Measurements from ENCODE around the gene MINDY4B.

The MINDY4B gene

GRCh38 chr3:150905339-150905738, at the start of gene MINDY4B:
Gene MINDY4B (minus strand): TSS chr3:150905439. CDS start chr3:150905439, 0 bp downstream.
- no peak for DNase-seq (ENCODE audit: low read depth, low spot score)
- H3K27ac ChIP-seq = no peak within 1 kb of the TSS

DNA sequence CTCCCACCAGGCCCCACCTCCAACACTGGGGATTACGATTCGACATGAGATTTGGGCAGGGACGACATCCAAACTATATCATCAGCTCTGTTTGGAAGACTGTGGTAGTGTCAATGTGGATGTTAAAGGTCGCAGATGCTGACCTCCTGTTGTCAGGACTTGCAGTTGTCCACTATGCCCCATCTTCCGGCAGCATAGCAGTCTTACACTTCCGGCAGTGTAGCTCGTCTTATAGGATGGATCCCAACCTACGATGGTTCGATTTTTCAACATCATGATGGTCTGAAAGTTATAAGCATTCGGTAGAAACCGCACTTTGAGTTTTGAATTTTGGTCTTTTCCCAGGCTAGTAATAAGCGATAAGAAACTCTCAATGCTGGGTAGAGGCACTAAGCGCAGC, 46.7 kb upstream of the MINDY4B start:
- DNase-seq (ENCODE audit: low read depth, low spot score) = no peak
- no peak overlapping the region for H3K27ac ChIP-seq

DNA sequence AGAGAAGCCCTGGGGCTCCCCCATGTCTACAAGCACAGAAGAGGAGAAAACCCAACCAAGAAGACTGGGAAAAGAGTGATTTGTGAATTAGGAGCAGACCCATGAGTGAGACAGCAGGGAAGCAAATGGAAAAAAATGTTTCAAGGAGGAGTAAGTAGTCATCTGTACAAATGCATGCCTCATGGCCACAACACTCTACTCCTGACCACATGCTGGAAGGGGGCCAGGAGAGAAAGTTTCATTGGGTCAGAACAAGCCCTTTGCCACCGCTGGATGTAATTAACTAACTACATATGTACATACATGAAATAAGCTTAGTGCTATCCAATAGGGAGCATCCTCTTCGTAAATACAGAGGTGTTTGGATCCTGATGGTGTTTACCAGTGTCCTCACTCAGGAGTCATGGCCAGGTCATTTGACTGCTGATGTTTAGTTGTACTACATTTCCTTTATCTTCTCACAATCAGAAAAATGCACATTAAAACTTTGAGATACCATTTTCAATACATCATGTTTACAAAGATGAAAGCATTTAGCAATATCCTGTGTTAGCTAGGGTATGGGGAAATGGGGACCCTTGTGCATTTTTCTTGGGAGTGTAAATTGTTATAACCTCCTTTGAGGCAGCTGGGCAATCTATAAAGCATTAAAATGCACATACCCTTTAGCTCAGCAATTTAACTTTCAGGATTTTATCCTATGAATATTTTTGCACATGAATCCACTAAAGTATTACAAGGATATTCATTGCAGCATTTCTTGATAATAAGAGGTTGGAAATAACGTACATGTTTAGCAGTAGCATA, 40.2 kb upstream of the MINDY4B start:
- DNase-seq (ENCODE audit: low read depth, low spot score) = peak; percentile 31
- H3K27ac ChIP-seq = no peak overlapping the region

GRCh38 chr3:150942221-150942620, 37.0 kb upstream of the MINDY4B start:
- no peak overlapping the region for H3K27ac ChIP-seq
- no peak for DNase-seq (ENCODE audit: low read depth, low spot score)

- no peak overlapping the region for H3K27ac ChIP-seq
- no peak for DNase-seq (ENCODE audit: low read depth, low spot score)
Measured at GRCh38 chr3:150936693-150937092, 31.5 kb upstream of the MINDY4B start.

GRCh38 chr3:150933473-150933995, 28.3 kb upstream of the MINDY4B start:
- no peak overlapping the region for H3K27ac ChIP-seq
- no peak for DNase-seq (ENCODE audit: low read depth, low spot score)

DNA sequence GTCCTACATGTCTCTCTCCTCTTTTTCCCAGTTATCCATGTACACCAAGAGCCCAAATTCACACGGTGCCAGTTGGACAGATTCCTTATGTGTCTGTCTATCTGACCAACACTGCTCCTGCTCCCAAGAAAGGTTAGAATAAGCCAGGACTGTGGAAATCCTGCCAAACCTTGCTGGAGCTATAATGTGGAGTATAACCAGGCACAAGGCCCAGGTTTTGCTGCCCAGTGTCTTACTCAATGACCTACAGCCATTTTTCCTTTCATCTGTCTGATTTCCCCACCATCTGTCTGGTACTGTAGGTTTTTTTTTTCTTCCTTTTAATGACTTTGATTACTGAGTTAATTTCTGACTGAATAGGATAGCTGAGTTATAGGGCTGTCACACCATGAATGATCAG, 26.5 kb upstream of the MINDY4B start:
- no peak for DNase-seq (ENCODE audit: low read depth, low spot score)
- H3K27ac ChIP-seq = no peak overlapping the region

DNA sequence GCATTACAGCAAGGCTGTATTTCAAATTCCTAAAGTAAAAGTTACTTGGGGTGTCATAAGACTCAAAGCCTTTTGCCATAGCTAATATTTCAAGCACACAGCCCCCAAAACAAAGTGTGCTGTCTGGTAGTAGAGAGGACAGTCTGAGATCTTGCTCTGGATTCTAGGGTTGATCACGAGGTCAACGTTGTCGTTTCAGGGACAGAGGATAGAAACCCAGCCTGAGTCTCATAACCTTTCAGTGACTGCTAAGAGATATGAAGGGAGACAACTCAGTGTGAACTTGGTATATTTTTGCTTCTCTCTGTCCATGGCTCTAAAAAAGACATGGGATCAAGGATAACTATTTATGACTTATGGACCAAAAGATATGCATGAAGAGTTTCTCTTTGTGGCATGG, 25.6 kb upstream of the MINDY4B start:
- H3K27ac ChIP-seq = no peak overlapping the region
- no peak for DNase-seq (ENCODE audit: low read depth, low spot score)

DNA sequence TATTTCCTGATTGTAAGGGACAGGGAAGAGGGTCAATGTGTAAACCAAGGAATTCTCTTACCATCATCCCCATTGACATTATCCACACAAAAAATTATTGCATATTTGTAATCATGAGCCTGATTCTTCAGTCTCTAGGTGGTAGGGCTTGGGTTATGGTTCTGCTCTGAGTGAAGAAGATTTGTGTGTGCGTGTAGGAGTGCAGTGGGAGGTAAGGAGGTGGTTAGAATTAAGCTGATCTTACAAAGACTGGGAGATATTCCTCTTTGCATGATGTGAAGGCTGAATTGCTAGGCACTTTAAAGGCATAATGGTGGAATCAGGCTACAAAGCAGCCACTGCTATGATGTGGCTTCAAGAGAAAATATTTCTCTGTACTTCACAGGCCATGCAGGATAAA, 23.0 kb upstream of the MINDY4B start:
- no peak overlapping the region for H3K27ac ChIP-seq
- no peak for DNase-seq (ENCODE audit: low read depth, low spot score)

- DNase-seq (ENCODE audit: low read depth, low spot score) = no peak
- H3K27ac ChIP-seq = no peak overlapping the region
Measured at GRCh38 chr3:150926328-150926727, 21.1 kb upstream of the MINDY4B start.

DNA sequence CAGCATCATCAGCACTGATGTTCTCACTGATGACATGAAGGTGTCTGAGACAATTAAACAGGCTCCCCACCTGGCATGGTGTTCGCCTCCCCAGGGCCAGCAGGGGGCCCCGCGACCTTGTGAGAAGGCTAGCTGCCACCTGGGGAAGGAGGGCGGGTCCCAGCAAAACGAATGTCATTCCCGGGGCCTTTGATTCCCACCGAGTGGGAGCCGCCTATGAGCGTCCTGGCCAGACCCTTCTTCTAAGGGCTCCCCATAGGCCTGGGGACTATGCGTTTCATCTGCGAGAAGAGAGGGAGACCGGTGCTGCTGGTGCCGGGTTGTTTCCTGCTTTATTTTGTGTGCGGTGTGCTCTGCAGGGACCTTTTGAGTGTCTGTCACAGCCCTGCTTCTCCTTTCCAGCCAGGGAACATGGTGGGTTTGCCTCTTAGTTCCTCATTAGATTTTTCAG, 20.5 kb upstream of the MINDY4B start:
- DNase-seq (ENCODE audit: low read depth, low spot score) = no peak
- H3K27ac ChIP-seq = no peak overlapping the region

DNA sequence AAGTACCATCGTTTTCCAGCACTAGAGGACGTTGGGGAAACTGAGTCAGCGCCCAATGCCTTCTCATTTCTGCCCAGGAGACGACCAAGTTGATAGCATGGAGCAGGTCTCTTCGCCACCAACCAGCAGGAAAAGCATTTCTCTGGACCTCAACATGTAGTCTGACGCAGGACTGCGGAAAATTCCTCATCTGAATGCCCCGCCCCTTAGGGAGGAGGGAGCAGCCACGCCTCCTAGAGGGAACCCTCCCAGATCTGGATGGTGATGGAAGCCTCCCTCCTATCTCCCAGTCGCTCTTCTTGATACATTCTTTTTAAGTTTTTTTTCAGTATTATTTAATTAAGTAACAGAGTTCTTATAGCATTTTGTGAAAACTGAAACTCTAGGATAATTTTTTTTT, 17.4 kb upstream of the MINDY4B start:
- no peak overlapping the region for H3K27ac ChIP-seq
- no peak for DNase-seq (ENCODE audit: low read depth, low spot score)

- DNase-seq (ENCODE audit: low read depth, low spot score) = no peak
- H3K27ac ChIP-seq = no peak overlapping the region
Measured at GRCh38 chr3:150921209-150921608, 16.0 kb upstream of the MINDY4B start.

GRCh38 chr3:150920236-150920635, 15.0 kb upstream of the MINDY4B start:
- H3K27ac ChIP-seq = no peak overlapping the region
- DNase-seq (ENCODE audit: low read depth, low spot score) = no peak

- no peak for DNase-seq (ENCODE audit: low read depth, low spot score)
Measured at GRCh38 chr3:150917951-150918350, 12.7 kb upstream of the MINDY4B start.

GRCh38 chr3:150913133-150913922, 8.1 kb upstream of the MINDY4B start:
- no peak for DNase-seq (ENCODE audit: low read depth, low spot score)
- no peak overlapping the region for H3K27ac ChIP-seq

More at GRCh38 chr3:150917951-150918350, 12.7 kb upstream of the MINDY4B start:
- no peak overlapping the region for H3K27ac ChIP-seq

DNA sequence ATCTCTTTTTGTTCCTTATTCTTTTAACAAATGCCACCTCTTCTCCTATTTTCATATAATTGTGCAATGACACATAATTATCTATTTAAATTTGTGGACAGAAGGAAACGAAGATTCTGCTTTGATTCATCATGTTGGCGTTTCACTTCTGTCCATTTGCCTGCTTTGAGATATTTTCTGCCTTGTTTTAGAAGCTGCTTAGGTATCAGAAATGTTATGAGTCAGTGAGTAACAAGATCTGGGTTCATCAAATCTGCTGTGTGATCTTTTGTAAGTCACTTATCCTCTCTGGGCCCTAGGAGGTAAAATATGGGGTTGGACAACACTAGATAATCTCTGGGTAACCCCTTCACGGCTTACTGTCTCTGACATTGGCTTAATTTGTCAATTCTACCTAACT, 7.3 kb upstream of the MINDY4B start:
- DNase-seq (ENCODE audit: low read depth, low spot score) = no peak
- H3K27ac ChIP-seq = no peak overlapping the region

DNA sequence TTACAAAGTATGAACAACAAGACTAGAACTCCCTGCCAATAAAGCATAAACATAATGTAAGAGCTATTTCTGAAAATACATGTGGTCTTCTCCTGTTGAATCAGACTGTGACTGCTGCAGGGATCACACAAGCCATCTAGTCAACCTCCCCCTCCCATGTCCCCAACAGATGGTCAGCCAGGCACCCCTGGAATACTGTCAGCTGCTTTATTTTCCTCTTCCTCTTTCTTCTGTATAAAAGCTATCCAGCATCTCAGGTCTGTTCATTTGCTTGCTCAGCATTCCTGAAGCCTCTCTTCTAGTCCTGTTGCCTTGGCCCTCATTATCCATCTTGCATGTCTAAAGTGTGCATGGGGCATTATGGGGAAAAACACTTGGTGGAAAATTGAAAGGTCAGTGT, 6.5 kb upstream of the MINDY4B start:
- H3K27ac ChIP-seq = no peak overlapping the region
- DNase-seq (ENCODE audit: low read depth, low spot score) = no peak

DNA sequence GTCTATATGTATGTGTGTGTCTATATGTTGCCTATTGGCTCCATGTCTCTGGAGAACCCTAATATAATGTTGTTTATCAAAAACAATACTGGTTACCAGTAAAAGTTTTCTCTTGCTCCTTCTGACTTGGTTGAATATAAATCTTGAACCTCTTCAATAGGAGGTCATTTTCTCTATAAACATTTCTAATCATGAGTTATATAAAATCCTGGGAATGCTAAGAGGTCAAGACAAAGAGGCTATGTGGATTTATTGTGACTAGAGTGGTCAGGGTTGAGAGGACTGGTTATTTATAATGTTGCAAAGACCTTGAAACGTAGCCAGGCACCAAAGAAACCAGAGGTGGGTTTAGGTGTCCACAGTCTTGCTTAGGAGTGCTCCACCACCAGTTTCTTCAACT, 1.2 kb upstream of the MINDY4B start:
- H3K27ac ChIP-seq = no peak overlapping the region
- DNase-seq (ENCODE audit: low read depth, low spot score) = no peak

- no peak overlapping the region for H3K27ac ChIP-seq
Measured at GRCh38 chr3:150905746-150906145, 507 bp upstream of the MINDY4B start.

GRCh38 chr3:150902988-150903387, 2.3 kb downstream of the MINDY4B start:
- H3K27ac ChIP-seq = no peak overlapping the region
- no peak for DNase-seq (ENCODE audit: low read depth, low spot score)

More at GRCh38 chr3:150905746-150906145, 507 bp upstream of the MINDY4B start:
- DNase-seq (ENCODE audit: low read depth, low spot score) = no peak

Measured in epithelial cell of prostate (primary cell).